ENCODE data around the gene XYLT1.

The XYLT1 gene

GRCh38 chr16:17416461-17417311 is 54.1 kb downstream of the XYLT1 start:
- ATAC-seq: no peak
- no peak for TF ChIP-seq TOX (CRISPR knock-in tag; IDR thresholded peaks at IDR 0.05; ENCODE audit: borderline replicate concordance)
- TF ChIP-seq PATZ1 (CRISPR knock-in tag; IDR thresholded peaks at IDR 0.05; ENCODE audit: borderline replicate concordance): no peak
- no peak for TF ChIP-seq ARNTL (CRISPR knock-in tag; IDR thresholded peaks at IDR 0.05; ENCODE audit: borderline replicate concordance, low read depth)
- no peak for TF ChIP-seq RARB (CRISPR knock-in tag; IDR thresholded peaks at IDR 0.05)
- TF ChIP-seq ZC3H10 (CRISPR knock-in tag; IDR thresholded peaks at IDR 0.05): no peak
- TF ChIP-seq ISL1 (CRISPR knock-in tag; IDR thresholded peaks at IDR 0.05): no peak
- no peak for TF ChIP-seq BACH2 (CRISPR knock-in tag; IDR thresholded peaks at IDR 0.05; ENCODE audit: borderline replicate concordance)
- TF ChIP-seq ZFP3 (CRISPR knock-in tag; IDR thresholded peaks at IDR 0.05): no peak
- TF ChIP-seq TCF4 (CRISPR knock-in tag; IDR thresholded peaks at IDR 0.05; ENCODE audit: borderline replicate concordance): no peak
- TF ChIP-seq ZNF565 (CRISPR knock-in tag; conservative IDR thresholded peaks at IDR 0.05; ENCODE audit: low read depth): no peak
- no peak for TF ChIP-seq OSR1 (CRISPR knock-in tag; IDR thresholded peaks at IDR 0.05)
- no peak for TF ChIP-seq PPARA (CRISPR knock-in tag; IDR thresholded peaks at IDR 0.05; ENCODE audit: borderline replicate concordance)
- TF ChIP-seq SNAI2 (CRISPR knock-in tag; IDR thresholded peaks at IDR 0.05): no peak
- no peak for TF ChIP-seq POU6F1 (CRISPR knock-in tag; IDR thresholded peaks at IDR 0.05; ENCODE audit: borderline replicate concordance, low read depth)
- no peak for TF ChIP-seq ZNF70 (CRISPR knock-in tag; IDR thresholded peaks at IDR 0.05)
- TF ChIP-seq TSHZ2 (CRISPR knock-in tag; IDR thresholded peaks at IDR 0.05): no peak
- TF ChIP-seq GLIS3 (CRISPR knock-in tag; IDR thresholded peaks at IDR 0.05): no peak
- TF ChIP-seq ZFP30 (CRISPR knock-in tag; IDR thresholded peaks at IDR 0.05): no peak
- no peak for TF ChIP-seq CSDC2 (CRISPR knock-in tag; IDR thresholded peaks at IDR 0.05)

GRCh38 chr16:17414916-17415315 is 55.8 kb downstream of the XYLT1 start:
- no peak for TF ChIP-seq ZNF70 (CRISPR knock-in tag; IDR thresholded peaks at IDR 0.05)
- TF ChIP-seq PATZ1 (CRISPR knock-in tag; IDR thresholded peaks at IDR 0.05; ENCODE audit: borderline replicate concordance): no peak
- no peak for TF ChIP-seq ZFP30 (CRISPR knock-in tag; IDR thresholded peaks at IDR 0.05)
- no peak for TF ChIP-seq POU6F1 (CRISPR knock-in tag; IDR thresholded peaks at IDR 0.05; ENCODE audit: borderline replicate concordance, low read depth)
- no peak for TF ChIP-seq BACH2 (CRISPR knock-in tag; IDR thresholded peaks at IDR 0.05; ENCODE audit: borderline replicate concordance)
- TF ChIP-seq ESRRG (CRISPR knock-in tag; IDR thresholded peaks at IDR 0.05): no peak
- no peak for TF ChIP-seq SNAI2 (CRISPR knock-in tag; IDR thresholded peaks at IDR 0.05)
- no peak for ATAC-seq
